ENCODE results near the gene EFEMP1. TPM values are rescaled to one million over a fixed set of nuclear protein-coding genes. Genes with fewer than 3 reads are reported as not detected.
A peak's percentile ranks its signal among the peaks of the same experiment; 100 is the strongest.

EFEMP1 gene
- total and polyA plus RNA-seq, 2 of the 13 experiments (the other 11 are each of a cell fraction or from before 2014, with no cell fraction given), result not detected

GRCh38 chr2:55839182-55839819, 84.3 kb downstream of the EFEMP1 start (continued):
- TF ChIP-seq HNF1A (IDR thresholded peaks at IDR 0.05; ENCODE audit: low read depth) (peak; percentile 35; the same call in 1 of the 2 replicates), HNF1A (CRISPR knock-in tag; IDR thresholded peaks at IDR 0.05; ENCODE audit: borderline replicate concordance) (no peak), PRDM10 (CRISPR knock-in tag; IDR thresholded peaks at IDR 0.05; ENCODE audit: low read depth) (0 out of 2 replicates have a peak, but pooled peaks have one; percentile 27), SAP130 (CRISPR knock-in tag; IDR thresholded peaks at IDR 0.05; ENCODE audit: low read depth) (peak; percentile 75), ZNF878 (CRISPR knock-in tag; IDR thresholded peaks at IDR 0.05) (peak; percentile 57; the same call in 1 of the 2 replicates), MBD4 (IDR thresholded peaks at IDR 0.05; ENCODE audit: borderline replicate concordance, low read length) (peak; percentile 79; the same call in 1 of the 2 replicates), GATAD2A (CRISPR knock-in tag; IDR thresholded peaks at IDR 0.05) (peak; percentile 92), GABPA (IDR thresholded peaks at IDR 0.05; ENCODE audit: low read depth, low read length) (no peak), GABPA (CRISPR knock-in tag; IDR thresholded peaks at IDR 0.05; ENCODE audit: low read depth) (peak; percentile 41; the same call in 1 of the 2 replicates), YEATS2 (CRISPR knock-in tag; IDR thresholded peaks at IDR 0.05; ENCODE audit: borderline replicate concordance) (peak; percentile 61; the same call in 1 of the 2 replicates), ZBTB7B (CRISPR knock-in tag; IDR thresholded peaks at IDR 0.05) (peak; percentile 50; the same call in 1 of the 2 replicates), ZNF740 (CRISPR knock-in tag; IDR thresholded peaks at IDR 0.05) (no peak), FOXO1 (CRISPR knock-in tag; IDR thresholded peaks at IDR 0.05) (peak; percentile 76), DMAP1 (CRISPR knock-in tag; IDR thresholded peaks at IDR 0.05) (0 out of 2 replicates have a peak, but pooled peaks have one; percentile 29), ZNF607 (CRISPR knock-in tag; IDR thresholded peaks at IDR 0.05; ENCODE audit: borderline replicate concordance) (0 out of 2 replicates have a peak, but pooled peaks have one; percentile 31), ZNF34 (CRISPR knock-in tag; IDR thresholded peaks at IDR 0.05; ENCODE audit: borderline replicate concordance) (no peak), ZNF230 (CRISPR knock-in tag; IDR thresholded peaks at IDR 0.05) (0 out of 2 replicates have a peak, but pooled peaks have one; percentile 48), ZFP36L1 (CRISPR knock-in tag; IDR thresholded peaks at IDR 0.05) (peak; percentile 47; the same call in 1 of the 2 replicates), PTBP1 (IDR thresholded peaks at IDR 0.05; ENCODE audit: low read depth, low read length, poor library complexity, severe bottlenecking) (no peak), HNRNPLL (IDR thresholded peaks at IDR 0.05; ENCODE audit: low read depth, low read length, poor library complexity, severe bottlenecking) (no peak)
- TF ChIP-seq, protein P1, sequence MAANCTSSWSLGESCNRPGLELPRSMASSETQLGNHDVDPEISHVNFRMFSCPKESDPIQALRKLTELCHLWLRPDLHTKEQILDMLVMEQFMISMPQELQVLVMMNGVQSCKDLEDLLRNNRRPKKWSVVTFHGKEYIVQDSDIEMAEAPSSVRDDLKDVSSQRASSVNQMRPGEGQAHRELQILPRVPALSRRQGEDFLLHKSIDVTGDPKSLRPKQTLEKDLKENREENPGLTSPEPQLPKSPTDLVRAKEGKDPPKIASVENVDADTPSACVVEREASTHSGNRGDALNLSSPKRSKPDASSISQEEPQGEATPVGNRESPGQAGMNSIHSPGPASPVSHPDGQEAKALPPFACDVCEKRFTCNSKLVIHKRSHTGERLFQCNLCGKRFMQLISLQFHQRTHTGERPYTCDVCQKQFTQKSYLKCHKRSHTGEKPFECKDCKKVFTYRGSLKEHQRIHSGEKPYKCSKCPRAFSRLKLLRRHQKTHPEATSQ (CRISPR knock-in tag; IDR thresholded peaks at IDR 0.05; ENCODE audit: borderline replicate concordance), result 0 out of 2 replicates have a peak, but pooled peaks have one; percentile 59
